Gastrocnemius medialis (tissue), 4 donors: Measurements from ENCODE around the gene NFKB2.

Experiments
- POLR2A ChIP-seq, 2 donors: fragments of 450-650 bp; IDR thresholded peaks; one replicate each; pipeline ENCODE4 v1.6.1; 2017; ENCODE audit warnings: antibody characterized with exemption in 2 of 2, mild to moderate bottlenecking in 2 of 2, moderate library complexity in 2 of 2
- TF ChIP-seq, protein P1 (sequence below), 5 experiments: fragments of 450-650 bp in 3 of 5; fragments of 200-600 bp in 2 of 5; sonication (generic) in 2 of 5; IDR thresholded peaks in 4 of 5; conservative IDR thresholded peaks in 1 of 5; 1 replicate in 4 of 5; 2 replicates in 1 of 5; pipeline ENCODE4 v1.5.1; 2016 to 2019; ENCODE audit warnings: antibody characterized with exemption in 5 of 5, mild to moderate bottlenecking in 3 of 5, moderate library complexity in 3 of 5

DNA sequence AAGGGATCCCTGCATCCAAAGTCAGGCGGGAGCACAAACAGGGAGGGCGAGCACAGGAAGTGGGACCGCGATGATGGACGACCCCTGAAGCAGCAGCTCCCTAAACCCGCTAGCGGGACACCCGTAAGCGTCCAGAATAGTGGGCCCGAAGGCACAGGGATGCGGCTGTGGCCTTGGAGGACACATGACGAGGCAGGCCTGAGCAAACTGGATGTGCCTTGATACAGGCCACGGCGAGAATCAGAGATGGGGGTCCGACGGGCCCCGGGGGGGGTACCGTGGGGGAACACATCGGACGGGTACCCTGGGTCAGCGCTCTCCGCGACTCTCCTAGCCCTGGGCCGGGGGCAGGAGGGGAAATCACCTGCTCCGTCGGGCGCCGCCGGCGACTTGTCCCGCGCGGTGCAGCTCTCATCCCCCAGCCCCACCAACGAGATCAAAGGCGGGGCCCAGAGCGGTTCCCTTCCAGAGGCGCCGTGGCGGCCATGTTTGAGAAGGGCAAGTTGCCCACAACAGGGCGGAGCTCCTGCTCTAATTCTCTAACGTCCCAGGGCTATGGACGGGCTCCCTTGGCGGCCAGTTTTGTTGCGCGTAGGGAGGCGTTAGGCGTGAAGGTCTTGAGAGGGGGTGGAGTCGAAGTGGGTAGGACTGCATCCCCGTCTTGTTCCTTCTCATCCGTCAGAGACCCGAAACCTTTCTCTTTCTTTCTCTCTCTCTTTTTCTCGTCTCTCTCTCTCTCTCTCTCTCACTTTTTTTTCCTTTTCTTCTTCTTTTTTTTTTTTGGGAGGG is 36.9 kb downstream of the NFKB2 start, which contains the start of gene CUEDC2:
- TF ChIP-seq, protein P1, sequence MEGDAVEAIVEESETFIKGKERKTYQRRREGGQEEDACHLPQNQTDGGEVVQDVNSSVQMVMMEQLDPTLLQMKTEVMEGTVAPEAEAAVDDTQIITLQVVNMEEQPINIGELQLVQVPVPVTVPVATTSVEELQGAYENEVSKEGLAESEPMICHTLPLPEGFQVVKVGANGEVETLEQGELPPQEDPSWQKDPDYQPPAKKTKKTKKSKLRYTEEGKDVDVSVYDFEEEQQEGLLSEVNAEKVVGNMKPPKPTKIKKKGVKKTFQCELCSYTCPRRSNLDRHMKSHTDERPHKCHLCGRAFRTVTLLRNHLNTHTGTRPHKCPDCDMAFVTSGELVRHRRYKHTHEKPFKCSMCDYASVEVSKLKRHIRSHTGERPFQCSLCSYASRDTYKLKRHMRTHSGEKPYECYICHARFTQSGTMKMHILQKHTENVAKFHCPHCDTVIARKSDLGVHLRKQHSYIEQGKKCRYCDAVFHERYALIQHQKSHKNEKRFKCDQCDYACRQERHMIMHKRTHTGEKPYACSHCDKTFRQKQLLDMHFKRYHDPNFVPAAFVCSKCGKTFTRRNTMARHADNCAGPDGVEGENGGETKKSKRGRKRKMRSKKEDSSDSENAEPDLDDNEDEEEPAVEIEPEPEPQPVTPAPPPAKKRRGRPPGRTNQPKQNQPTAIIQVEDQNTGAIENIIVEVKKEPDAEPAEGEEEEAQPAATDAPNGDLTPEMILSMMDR (IDR thresholded peaks at IDR 0.05 in 4 of 5, conservative IDR thresholded peaks at IDR 0.05 in 1 of 5), result no peak
- TF ChIP-seq POLR2A (IDR thresholded peaks at IDR 0.05), result peak; percentile 31 to 58
